Measurements from ENCODE around the gene RNF207. TPM values are rescaled to one million over a fixed set of nuclear protein-coding genes. Genes with fewer than 3 reads are reported as not detected.

The RNF207 gene
- polyA plus RNA-seq, 1 experiment = 17.9 TPM

DNA sequence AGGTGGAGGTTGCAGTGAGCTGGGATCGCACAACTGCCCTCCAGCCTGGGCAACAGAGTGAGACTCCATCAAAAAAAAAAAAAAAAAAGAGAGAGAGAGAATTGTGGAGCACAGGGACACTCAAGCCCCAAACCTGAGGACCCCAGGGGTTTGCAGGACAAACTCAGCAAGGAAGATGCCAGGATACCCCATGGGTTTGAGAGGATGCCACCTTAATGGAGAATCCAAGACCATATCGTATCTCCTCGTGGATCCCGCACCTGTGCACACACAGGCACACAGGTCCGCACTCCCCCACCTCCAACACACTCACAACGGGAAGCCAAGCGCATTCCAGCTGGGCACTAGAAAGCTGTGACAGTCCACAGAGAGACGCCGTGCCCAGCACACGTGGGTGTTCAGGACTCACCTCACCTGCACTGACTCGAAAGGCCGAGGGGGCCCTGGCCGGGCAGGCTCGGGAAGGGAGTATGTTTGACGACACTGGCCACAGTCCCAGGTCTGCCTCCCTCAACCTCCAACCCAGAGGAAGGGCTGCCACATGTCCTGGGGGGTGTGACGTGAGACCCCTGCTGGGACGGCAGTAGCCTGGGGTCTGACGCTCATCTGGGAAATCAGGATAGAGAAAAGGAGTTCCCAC is 36.9 kb upstream of the RNF207 start:
- POLR2A ChIA-PET = no interaction called here
- H3K36me3 ChIP-seq (ENCODE audit: control insufficient read depth, insufficient read depth, low read length) = no peaks in the 10 kb centered on the region
- CTCF ChIA-PET = interaction anchor here (0.9 kb wide), 1 partner anchor 10 kb away, joined by 3 read pairs; no protein-coding TSS in a partner anchor
- H3K4me3 ChIP-seq (ENCODE audit: low read depth, low read length) = no peak overlapping the region
- TF ChIP-seq CTCF (IDR thresholded peaks at IDR 0.05; ENCODE audit: insufficient read depth, low read depth, low read length) = no peak
- DNase-seq (ENCODE audit: low read depth) = no peak
- H3K27me3 ChIP-seq (ENCODE audit: control insufficient read depth, insufficient read depth, low read length) = peaks cover 8% of the 10 kb centered on the region

- CTCF ChIA-PET = interaction anchor here (1.1 kb wide), 1 partner anchor 61 kb away, joined by 3 read pairs; no protein-coding TSS in a partner anchor
- Histone ChIP-seq H3K4me3 (ENCODE audit: low read depth, low read length) (no peak overlapping the region), H3K27me3 (ENCODE audit: control insufficient read depth, insufficient read depth, low read length) (peaks cover 8% of the 10 kb centered on the region), H3K36me3 (ENCODE audit: control insufficient read depth, insufficient read depth, low read length) (no peaks in the 10 kb centered on the region)
- TF ChIP-seq CTCF (IDR thresholded peaks at IDR 0.05; ENCODE audit: insufficient read depth, low read depth, low read length) = no peak
- POLR2A ChIA-PET = interaction anchor here (0.6 kb wide), 1 partner anchor 71 kb away, joined by 3 read pairs; no protein-coding TSS in a partner anchor
- no peak for DNase-seq (ENCODE audit: low read depth)
Measured at GRCh38 chr1:6170116-6170741, 35.7 kb upstream of the RNF207 start.

- POLR2A ChIA-PET = interaction anchor here (0.6 kb wide), 1 partner anchor 72 kb away, joined by 3 read pairs; no protein-coding TSS in a partner anchor
- no peak for DNase-seq (ENCODE audit: low read depth)
Measured at GRCh38 chr1:6170742-6171201, 35.1 kb upstream of the RNF207 start.

GRCh38 chr1:6171548-6172124 is 34.3 kb upstream of the RNF207 start:
- no peak for DNase-seq (ENCODE audit: low read depth)
- TF ChIP-seq CTCF (IDR thresholded peaks at IDR 0.05; ENCODE audit: insufficient read depth, low read depth, low read length) = peak; percentile 63
- no peaks in the 10 kb centered on the region for H3K36me3 ChIP-seq (ENCODE audit: control insufficient read depth, insufficient read depth, low read length)
- H3K4me3 ChIP-seq (ENCODE audit: low read depth, low read length) = no peak overlapping the region
- ChIA-PET CTCF (interaction anchor here (1.7 to 2.1 kb wide), 2 partner anchors 63 to 128 kb away, joined by 3 to 4 read pairs; no protein-coding TSS in a partner anchor), POLR2A (no interaction called here)
- H3K27me3 ChIP-seq (ENCODE audit: control insufficient read depth, insufficient read depth, low read length) = peaks cover 9% of the 10 kb centered on the region

More at GRCh38 chr1:6170742-6171201, 35.1 kb upstream of the RNF207 start:
- Histone ChIP-seq H3K4me3 (ENCODE audit: low read depth, low read length) (no peak overlapping the region), H3K36me3 (ENCODE audit: control insufficient read depth, insufficient read depth, low read length) (no peaks in the 10 kb centered on the region), H3K27me3 (ENCODE audit: control insufficient read depth, insufficient read depth, low read length) (peaks cover 8% of the 10 kb centered on the region)
- TF ChIP-seq CTCF (IDR thresholded peaks at IDR 0.05; ENCODE audit: insufficient read depth, low read depth, low read length) = no peak
- CTCF ChIA-PET = interaction anchor here (0.5 to 1.7 kb wide), 4 partner anchors 62 to 858 kb away, joined by 3 read pairs; no protein-coding TSS in a partner anchor

- Histone ChIP-seq H3K27me3 (ENCODE audit: control insufficient read depth, insufficient read depth, low read length) (peaks cover 11% of the 10 kb centered on the region), H3K36me3 (ENCODE audit: control insufficient read depth, insufficient read depth, low read length) (no peaks in the 10 kb centered on the region), H3K4me3 (ENCODE audit: low read depth, low read length) (no peak overlapping the region)
- ChIA-PET POLR2A (no interaction called here), CTCF (interaction anchor here (2.1 kb wide), 1 partner anchor 64 kb away, joined by 4 read pairs; no protein-coding TSS in a partner anchor)
- DNase-seq (ENCODE audit: low read depth) = no peak
- no peak for TF ChIP-seq CTCF (IDR thresholded peaks at IDR 0.05; ENCODE audit: insufficient read depth, low read depth, low read length)
Measured at GRCh38 chr1:6172549-6172948, 33.4 kb upstream of the RNF207 start.
